HG02870 (cell line): ENCODE data around the gene COL11A2.

Source experiments
- ATAC-seq: cut with Tn5 transposase; IDR thresholded peaks from one replicate; pipeline ENCODE4 v1.9.1; 2021; ENCODE audit warnings: mild to moderate bottlenecking, moderate library complexity; ENCODE audit not compliant: unreplicated experiment

Gene COL11A2

DNA sequence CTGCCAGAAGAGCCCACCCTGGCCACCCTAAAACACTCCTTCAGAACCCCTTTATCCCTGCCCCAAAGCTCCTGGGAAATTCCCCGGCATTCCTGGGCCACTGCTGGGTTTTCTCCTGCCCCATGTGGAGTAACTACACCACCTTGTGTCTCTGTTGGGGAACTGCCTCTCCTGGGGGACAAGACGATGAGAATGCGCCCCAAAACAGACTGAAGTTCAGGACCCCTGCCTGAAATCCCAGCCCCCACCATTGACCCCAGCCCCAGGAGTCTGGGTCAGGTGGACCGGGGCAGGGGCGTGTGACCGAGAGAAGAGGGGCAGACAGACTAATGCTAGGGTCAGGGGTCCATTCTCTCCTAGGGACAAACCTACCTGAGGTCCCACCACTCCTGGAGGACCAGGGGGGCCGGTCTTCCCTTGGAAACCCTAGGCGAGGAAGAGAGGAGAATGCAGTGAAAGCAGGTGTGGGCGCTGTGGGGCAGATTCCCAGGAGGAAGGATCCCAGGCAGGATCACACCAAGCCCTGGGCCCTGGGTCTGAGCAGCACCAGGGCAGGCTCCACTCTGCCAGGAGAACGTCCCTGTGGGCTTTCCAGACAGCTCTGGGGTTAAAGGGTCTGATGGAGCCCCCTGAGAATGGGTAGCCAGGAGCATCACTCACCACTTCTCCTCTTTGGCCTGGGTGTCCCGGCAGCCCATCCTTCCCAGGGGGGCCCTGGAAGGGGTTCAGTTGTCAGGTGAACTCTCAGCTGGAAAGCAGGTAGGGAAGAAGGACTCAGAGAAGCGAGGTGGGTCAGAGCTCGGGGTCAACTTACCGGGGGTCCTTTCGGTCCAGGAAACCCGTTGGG lies 19.4 kb downstream of the COL11A2 start:
- no peak for ATAC-seq

GRCh38 chr6:33171880-33172687 lies 20.2 kb downstream of the COL11A2 start:
- ATAC-seq, result no peak

DNA sequence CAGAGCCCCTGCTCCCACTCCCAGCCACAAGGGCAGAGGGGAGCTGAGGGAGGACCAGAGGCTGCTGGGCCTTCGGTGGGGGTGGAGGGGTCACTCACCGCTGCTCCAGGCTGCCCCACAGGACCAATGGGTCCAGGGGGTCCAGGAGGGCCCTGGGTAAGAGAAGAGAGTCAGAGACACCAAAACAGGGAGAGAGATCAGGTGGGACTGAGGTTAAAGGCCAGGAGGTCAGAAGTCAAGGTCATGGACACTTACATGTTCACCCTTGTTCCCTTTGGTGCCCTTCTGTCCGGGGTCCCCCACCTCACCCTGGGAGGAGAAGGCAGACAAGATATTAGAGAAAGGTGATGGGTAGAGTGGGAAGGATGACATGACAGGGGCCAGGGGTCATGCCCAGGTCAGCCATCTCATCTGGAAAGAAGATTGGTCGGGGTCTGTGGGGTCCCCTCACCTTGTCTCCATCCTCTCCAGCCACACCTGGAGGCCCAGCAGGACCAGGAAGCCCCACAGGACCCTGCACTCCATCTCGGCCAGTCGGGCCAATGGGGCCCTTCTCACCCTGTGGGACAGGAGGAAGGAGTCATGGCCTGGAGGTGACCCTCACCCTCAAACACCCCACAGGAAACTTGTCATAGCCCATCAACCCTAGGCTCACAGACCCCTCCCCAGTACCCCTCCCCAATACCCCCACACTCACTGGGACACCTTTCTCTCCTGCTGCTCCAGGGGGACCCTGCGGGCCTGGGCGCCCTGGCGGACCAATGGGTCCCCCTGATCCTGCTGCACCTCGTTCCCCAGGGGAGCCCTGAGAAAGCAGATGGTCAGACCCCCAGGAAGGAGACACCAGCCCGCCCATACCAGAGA lies 21.0 kb downstream of the COL11A2 start:
- no peak for ATAC-seq

- no peak for ATAC-seq
These were observed 21.9 kb downstream of the COL11A2 start for GRCh38 chr6:33170176-33171015.

- ATAC-seq, result no peak
These were observed 22.7 kb downstream of the COL11A2 start for GRCh38 chr6:33169291-33170175.

DNA sequence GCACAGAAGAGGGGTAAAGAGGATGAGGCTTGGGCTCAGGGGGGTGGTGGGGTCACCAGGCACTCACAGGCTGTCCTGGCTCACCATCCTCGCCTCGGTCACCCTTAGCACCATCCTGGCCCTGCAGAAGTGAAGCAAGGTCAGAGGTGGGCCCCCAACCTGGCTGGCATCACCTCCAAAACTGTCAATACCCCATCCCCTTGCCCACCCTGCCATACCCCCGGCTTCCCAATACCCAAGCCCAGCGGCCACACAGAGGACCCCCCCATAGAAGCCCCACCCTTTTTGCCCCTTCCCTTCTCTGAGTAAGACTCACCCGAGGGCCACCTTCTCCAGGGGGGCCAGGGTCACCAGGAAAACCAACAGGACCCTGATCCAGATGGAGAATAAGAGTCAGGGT lies 23.6 kb downstream of the COL11A2 start:
- ATAC-seq, result no peak

DNA sequence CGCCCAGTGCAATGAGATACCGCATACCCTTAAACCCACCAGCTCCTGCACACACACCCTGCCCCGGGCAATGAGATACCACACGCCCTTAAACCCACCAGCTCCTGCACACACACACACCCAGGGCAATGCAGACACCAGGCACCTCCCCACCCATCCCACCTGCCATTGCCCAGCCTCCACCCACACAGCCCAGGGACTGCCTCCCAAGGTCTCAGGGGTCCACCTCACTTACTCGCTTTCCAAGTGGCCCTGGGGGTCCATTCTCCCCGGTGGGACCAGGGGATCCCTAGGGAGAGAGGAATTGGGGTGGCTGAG lies 24.0 kb downstream of the COL11A2 start:
- ATAC-seq, result no peak

DNA sequence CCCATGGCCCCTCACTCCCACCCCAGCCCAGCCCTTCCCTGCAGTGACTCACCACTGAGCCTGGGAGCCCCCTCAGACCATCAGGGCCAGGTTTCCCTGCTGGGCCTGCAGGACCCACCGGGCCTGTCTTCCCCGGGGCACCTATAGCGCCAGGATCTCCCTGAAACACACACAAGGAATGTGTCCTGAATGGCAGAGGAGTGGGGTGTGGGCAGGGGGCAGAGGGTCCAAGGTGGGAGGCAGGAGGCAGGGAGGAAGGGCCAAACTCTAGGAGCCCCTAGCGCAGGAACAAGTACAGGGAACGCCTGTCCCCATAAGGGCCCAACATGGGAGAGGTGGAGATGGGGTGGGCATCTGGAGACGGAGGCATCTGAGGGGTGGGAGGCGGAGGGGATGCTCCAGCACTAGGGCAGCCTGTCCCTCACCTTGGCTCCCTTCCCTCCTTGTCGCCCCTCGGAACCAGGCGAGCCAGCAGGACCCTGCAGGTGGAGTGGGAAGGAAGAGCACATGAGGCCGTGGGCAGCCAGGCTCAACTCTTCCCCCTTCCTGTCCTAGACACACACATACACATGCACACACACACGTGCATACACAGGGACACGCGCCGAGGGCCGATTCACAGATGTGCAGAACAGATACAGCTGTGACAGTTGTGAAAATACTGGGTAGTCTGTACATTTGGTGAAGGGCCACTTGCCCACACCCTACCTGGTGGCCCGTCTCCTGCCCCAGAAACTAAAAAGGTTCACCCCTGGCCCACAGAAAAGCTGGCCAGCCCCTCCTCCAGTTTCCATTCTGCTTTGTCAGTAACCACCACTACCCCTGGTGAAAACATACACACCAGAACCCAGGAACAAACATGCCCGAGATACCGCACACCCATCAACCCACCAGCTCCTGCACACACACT lies 24.6 kb downstream of the COL11A2 start:
- no peak for ATAC-seq

GRCh38 chr6:33166811-33167210 lies 25.5 kb downstream of the COL11A2 start:
- ATAC-seq, result no peak

DNA sequence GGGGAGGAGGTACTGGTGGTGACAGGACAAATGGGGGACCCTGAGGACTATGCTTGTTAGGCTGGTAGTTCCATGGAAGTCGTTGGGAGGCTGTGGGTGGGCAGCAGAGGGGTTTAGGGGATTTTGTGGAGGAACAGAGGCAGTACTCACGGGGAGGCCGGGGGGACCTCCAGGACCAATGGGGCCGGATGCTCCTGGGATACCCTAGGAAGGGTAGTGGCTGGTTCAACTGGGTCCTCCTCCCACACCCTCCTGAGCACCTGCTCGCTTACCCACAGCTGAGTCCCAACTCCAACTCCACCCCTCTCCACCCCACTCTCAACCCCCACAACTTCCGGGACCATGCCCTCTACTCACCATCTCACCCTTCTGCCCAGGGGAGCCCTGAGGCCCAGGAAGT lies 25.9 kb downstream of the COL11A2 start:
- no peak for ATAC-seq

- no peak for ATAC-seq
These were observed 26.5 kb downstream of the COL11A2 start for GRCh38 chr6:33165581-33166258.

GRCh38 chr6:33164665-33165373 lies 27.4 kb downstream of the COL11A2 start:
- no peak for ATAC-seq

- ATAC-seq, result no peak
These were observed 28.1 kb downstream of the COL11A2 start for GRCh38 chr6:33164176-33164575.

GRCh38 chr6:33163540-33163939 lies 28.7 kb downstream of the COL11A2 start:
- no peak for ATAC-seq

- peak; percentile 54 for ATAC-seq
These were observed 30.6 kb downstream of the COL11A2 start for GRCh38 chr6:33161354-33162331.

DNA sequence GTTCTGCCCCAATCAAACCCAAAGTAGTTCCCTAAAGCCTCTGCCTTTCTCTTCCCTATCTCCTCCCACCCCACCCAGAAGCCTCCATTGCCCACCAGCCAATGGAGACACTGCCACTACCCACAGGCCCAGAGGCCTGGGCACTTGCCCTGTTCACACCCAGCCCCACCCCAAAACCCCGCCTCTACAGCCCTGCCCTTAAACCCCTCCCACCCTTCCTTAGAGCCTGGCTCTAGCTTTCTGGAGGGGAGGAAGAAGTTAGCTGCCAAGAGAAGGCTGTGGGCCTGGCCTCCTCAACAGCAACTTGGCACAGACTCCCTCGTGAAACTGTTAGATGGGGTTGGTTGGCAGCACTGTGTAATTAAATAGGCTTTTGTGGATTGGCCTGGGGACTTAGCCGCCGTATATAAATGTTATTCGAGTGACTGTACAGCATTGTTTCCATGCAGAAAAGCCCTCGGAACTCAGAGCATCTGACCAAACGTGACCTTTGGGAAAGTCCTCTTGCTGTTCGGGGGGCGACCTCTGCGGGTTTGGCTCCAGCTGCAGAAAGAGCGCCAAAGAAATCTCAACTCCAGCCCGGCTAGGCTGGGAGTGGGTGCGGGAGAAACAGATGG lies 31.4 kb downstream of the COL11A2 start:
- ATAC-seq, result no peak
